ENCODE measurements around the gene LPCAT3.

DNA sequence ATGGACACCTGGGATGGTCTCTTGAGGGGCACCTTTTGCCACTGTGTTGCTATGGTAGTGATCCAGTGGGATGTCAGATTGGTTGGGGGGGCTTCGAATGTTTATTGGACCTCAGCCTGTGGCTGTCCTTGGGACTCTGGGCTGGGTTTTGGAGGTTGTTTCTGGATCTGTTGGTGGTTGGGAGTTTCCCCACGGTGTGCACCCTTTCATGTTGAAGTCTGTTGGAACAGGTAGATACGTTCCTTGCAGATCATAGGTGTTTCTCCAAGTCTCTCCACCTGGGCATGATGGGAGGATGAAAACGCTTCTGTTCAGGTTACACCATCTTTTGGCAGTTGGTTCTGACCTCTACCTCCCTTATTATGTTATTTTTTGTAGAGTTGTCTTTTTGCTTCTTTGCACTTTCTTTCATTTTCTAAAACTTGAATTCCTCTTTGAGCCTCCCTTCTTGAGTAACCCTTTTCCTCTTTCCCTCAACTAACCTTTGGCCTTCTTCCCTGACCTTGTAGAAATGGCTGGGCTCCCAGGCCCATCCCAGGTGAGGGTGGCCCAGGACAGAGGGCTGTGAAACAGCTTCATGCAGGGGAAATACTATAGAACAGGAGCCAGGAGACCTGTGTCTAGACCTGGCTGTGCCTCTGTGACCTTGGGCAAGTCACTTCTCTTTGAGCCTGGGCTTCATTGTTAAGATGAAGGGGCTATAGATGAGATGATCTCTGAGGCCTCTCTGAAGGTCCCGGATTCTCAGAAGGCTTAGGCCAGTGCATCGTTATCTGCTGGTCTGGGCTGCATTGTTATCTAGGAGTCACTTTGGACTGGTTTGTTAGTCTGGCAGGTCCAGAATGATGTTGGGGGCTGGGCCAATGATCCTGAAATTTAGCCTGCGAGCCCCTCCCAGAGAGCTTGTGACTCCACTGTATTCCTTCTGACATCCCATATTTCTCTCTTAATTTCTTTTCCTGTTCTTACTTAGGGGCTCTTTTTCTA, 88.5 kb downstream of the LPCAT3 start:
- no peak for TF ChIP-seq EZH2 (IDR thresholded peaks at IDR 0.05; ENCODE audit: borderline replicate concordance, low read depth, low read length, poor library complexity, severe bottlenecking)
- TF ChIP-seq, protein P1, sequence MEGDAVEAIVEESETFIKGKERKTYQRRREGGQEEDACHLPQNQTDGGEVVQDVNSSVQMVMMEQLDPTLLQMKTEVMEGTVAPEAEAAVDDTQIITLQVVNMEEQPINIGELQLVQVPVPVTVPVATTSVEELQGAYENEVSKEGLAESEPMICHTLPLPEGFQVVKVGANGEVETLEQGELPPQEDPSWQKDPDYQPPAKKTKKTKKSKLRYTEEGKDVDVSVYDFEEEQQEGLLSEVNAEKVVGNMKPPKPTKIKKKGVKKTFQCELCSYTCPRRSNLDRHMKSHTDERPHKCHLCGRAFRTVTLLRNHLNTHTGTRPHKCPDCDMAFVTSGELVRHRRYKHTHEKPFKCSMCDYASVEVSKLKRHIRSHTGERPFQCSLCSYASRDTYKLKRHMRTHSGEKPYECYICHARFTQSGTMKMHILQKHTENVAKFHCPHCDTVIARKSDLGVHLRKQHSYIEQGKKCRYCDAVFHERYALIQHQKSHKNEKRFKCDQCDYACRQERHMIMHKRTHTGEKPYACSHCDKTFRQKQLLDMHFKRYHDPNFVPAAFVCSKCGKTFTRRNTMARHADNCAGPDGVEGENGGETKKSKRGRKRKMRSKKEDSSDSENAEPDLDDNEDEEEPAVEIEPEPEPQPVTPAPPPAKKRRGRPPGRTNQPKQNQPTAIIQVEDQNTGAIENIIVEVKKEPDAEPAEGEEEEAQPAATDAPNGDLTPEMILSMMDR (conservative IDR thresholded peaks at IDR 0.05; ENCODE audit: low read depth, low read length), result no peak
